ENCODE data around the gene ZSCAN4. TPM values are rescaled to one million over a fixed set of nuclear protein-coding genes. Genes with fewer than 3 reads are reported as not detected.

The ZSCAN4 gene
- total RNA-seq, 1 experiment from 2014 or later = not detected

GRCh38 chr19:57719424-57719823 is 50.7 kb downstream of the ZSCAN4 start:
- ChIA-PET CTCF (interaction anchor here (0.6 kb wide), 1 partner anchor 29 kb away, joined by 3 read pairs; no protein-coding TSS in a partner anchor), POLR2A (no interaction called here)
- DNase-seq (ENCODE audit: unreplicated experiment) = no peak
- Mint-ChIP-seq H3K27ac (ENCODE audit: low read depth, unreplicated experiment) (no peak overlapping the region), H3K4me1 (ENCODE audit: insufficient read depth, unreplicated experiment) (no peaks in the 10 kb centered on the region), H3K9me3 (ENCODE audit: unreplicated experiment) (peaks cover 31% of the 10 kb centered on the region), H3K4me3 (ENCODE audit: unreplicated experiment) (no peak overlapping the region), H3K27me3 (ENCODE audit: insufficient read depth, unreplicated experiment) (no peaks in the 10 kb centered on the region), H3K36me3 (ENCODE audit: insufficient read depth, unreplicated experiment) (peaks cover 30% of the 10 kb centered on the region)
- BruUV-seq (replicated peaks) = no TSS peak
- no peak for TF ChIP-seq CTCF (IDR thresholded peaks at IDR 0.05; ENCODE audit: unreplicated experiment)
- intact Hi-C loops (cut with micrococcal nuclease) = no loop called here

- POLR2A ChIA-PET = no interaction called here
- Mint-ChIP-seq H3K9me3 (ENCODE audit: unreplicated experiment) (peaks cover 33% of the 10 kb centered on the region), H3K27ac (ENCODE audit: low read depth, unreplicated experiment) (no peak overlapping the region), H3K4me1 (ENCODE audit: insufficient read depth, unreplicated experiment) (no peaks in the 10 kb centered on the region), H3K36me3 (ENCODE audit: insufficient read depth, unreplicated experiment) (peaks cover 36% of the 10 kb centered on the region), H3K27me3 (ENCODE audit: insufficient read depth, unreplicated experiment) (no peaks in the 10 kb centered on the region), H3K4me3 (ENCODE audit: unreplicated experiment) (no peak overlapping the region)
- TF ChIP-seq CTCF (IDR thresholded peaks at IDR 0.05; ENCODE audit: unreplicated experiment) = no peak
- intact Hi-C loops (cut with micrococcal nuclease) = no loop called here
- CTCF ChIA-PET = no interaction called here
- no peak for DNase-seq (ENCODE audit: unreplicated experiment)
- BruUV-seq (replicated peaks) = no TSS peak
These were observed 51.3 kb downstream of the ZSCAN4 start for GRCh38 chr19:57719901-57720519.

GRCh38 chr19:57720878-57721277 is 52.1 kb downstream of the ZSCAN4 start:
- Mint-ChIP-seq H3K36me3 (ENCODE audit: insufficient read depth, unreplicated experiment) (peaks cover 39% of the 10 kb centered on the region), H3K4me3 (ENCODE audit: unreplicated experiment) (no peak overlapping the region), H3K9me3 (ENCODE audit: unreplicated experiment) (peaks cover 28% of the 10 kb centered on the region), H3K4me1 (ENCODE audit: insufficient read depth, unreplicated experiment) (no peaks in the 10 kb centered on the region), H3K27ac (ENCODE audit: low read depth, unreplicated experiment) (no peak overlapping the region), H3K27me3 (ENCODE audit: insufficient read depth, unreplicated experiment) (no peaks in the 10 kb centered on the region)
- no TSS peak for BruUV-seq (replicated peaks)
- intact Hi-C loops (cut with micrococcal nuclease) = no loop called here
- CTCF ChIA-PET = no interaction called here
- DNase-seq (ENCODE audit: unreplicated experiment) = no peak
- POLR2A ChIA-PET = no interaction called here
- TF ChIP-seq CTCF (IDR thresholded peaks at IDR 0.05; ENCODE audit: unreplicated experiment) = no peak

Other genes starting within 250 kb of the ZSCAN4 start
- 19.1 and 21.2 TPM in 2 replicates for gene ZNF749, start 233.6 kb upstream of the ZSCAN4 start, total RNA-seq (2022)
- 0.47 TPM in 2 replicates for gene VN1R1, start 211.8 kb upstream of the ZSCAN4 start, total RNA-seq (2022)
- 9.9 and 10.9 TPM in 2 replicates for gene ZNF772, start 191.4 kb upstream of the ZSCAN4 start, total RNA-seq (2022)
- gene ZNF419, start 181.2 kb upstream of the ZSCAN4 start, total RNA-seq (2022) = 18.4 and 19.6 TPM in 2 replicates
- 11.2 and 12.4 TPM in 2 replicates for gene ZNF773, start 169.0 kb upstream of the ZSCAN4 start, total RNA-seq (2022)
- 3.9 and 5.3 TPM in 2 replicates for gene ZNF549, start 141.6 kb upstream of the ZSCAN4 start, total RNA-seq (2022)
- gene ZNF550, start 109.1 kb upstream of the ZSCAN4 start, total RNA-seq (2022) = 14.3 and 17.6 TPM in 2 replicates
- gene ZNF416, start 90.0 kb upstream of the ZSCAN4 start, total RNA-seq (2022) = 5.0 and 5.6 TPM in 2 replicates
- not detected in 2 replicates for gene ZIK1, start 84.8 kb upstream of the ZSCAN4 start, total RNA-seq (2022)
- 2.4 and 2.8 TPM in 2 replicates for gene ZNF530, start 69.0 kb upstream of the ZSCAN4 start, total RNA-seq (2022)
- 16.4 and 18.8 TPM in 2 replicates for gene ZNF134, start 54.7 kb upstream of the ZSCAN4 start, total RNA-seq (2022)
- gene ZNF211, start 35.8 kb upstream of the ZSCAN4 start, total RNA-seq (2022) = 5.7 and 11.4 TPM in 2 replicates
- gene ZNF551, start 13.0 kb downstream of the ZSCAN4 start, total RNA-seq (2022) = 5.8 and 6.8 TPM in 2 replicates
- gene ZNF154, start 40.3 kb downstream of the ZSCAN4 start, total RNA-seq (2022) = not detected in 2 replicates
- gene ZNF671, start 58.7 kb downstream of the ZSCAN4 start, total RNA-seq (2022) = 1.9 TPM in 2 replicates
- gene ZNF776, start 77.9 kb downstream of the ZSCAN4 start, total RNA-seq (2022) = 9.9 and 13.3 TPM in 2 replicates
- gene ZNF586, start 100.7 kb downstream of the ZSCAN4 start, total RNA-seq (2022) = 13.4 and 13.9 TPM in 2 replicates
- gene ZNF552, start 146.0 kb downstream of the ZSCAN4 start, total RNA-seq (2022) = 5.5 and 5.6 TPM in 2 replicates
- gene ZNF587B, start 161.4 kb downstream of the ZSCAN4 start, total RNA-seq (2022) = 19.0 and 19.4 TPM in 2 replicates
- 32.4 and 34.2 TPM in 2 replicates for gene ZNF587, start 180.9 kb downstream of the ZSCAN4 start, total RNA-seq (2022)
- 3.1 and 4.0 TPM in 2 replicates for gene ZNF814, start 220.1 kb downstream of the ZSCAN4 start, total RNA-seq (2022)
- gene ZNF417, start 247.7 kb downstream of the ZSCAN4 start, total RNA-seq (2022) = 8.8 and 11.4 TPM in 2 replicates